ENCODE data around the gene RSAD2.

DNA sequence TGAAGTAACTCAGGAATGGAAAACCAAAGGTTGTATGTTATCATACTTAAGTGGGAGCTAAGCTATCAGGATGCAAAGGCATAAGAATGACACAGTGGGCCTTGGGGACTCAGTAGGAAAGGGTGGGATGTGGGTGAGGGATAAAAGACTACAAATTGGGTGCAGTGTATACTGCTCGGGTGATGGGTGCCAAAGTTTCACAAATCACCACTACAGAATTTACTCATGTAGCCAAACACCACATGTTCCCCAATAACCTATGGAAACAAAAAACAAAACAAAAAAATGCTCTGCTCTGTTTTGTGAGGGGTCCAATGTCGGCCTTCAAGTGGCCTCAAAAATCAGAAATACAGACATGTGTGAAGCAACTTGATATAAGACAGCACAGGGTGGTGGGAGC lies 30.7 kb downstream of the RSAD2 start:
- no peak for TF ChIP-seq EZH2 (IDR thresholded peaks at IDR 0.05; ENCODE audit: borderline replicate concordance, low read length)
- TF ChIP-seq, protein P1, sequence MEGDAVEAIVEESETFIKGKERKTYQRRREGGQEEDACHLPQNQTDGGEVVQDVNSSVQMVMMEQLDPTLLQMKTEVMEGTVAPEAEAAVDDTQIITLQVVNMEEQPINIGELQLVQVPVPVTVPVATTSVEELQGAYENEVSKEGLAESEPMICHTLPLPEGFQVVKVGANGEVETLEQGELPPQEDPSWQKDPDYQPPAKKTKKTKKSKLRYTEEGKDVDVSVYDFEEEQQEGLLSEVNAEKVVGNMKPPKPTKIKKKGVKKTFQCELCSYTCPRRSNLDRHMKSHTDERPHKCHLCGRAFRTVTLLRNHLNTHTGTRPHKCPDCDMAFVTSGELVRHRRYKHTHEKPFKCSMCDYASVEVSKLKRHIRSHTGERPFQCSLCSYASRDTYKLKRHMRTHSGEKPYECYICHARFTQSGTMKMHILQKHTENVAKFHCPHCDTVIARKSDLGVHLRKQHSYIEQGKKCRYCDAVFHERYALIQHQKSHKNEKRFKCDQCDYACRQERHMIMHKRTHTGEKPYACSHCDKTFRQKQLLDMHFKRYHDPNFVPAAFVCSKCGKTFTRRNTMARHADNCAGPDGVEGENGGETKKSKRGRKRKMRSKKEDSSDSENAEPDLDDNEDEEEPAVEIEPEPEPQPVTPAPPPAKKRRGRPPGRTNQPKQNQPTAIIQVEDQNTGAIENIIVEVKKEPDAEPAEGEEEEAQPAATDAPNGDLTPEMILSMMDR (IDR thresholded peaks at IDR 0.05; ENCODE audit: low read length), result no peak
